ENCODE results near the gene IQGAP1. TPM values are rescaled to one million over a fixed set of nuclear protein-coding genes. Genes with fewer than 3 reads are reported as not detected.

The IQGAP1 gene
- total and polyA plus RNA-seq, 9 of the 15 experiments (the other 6 are each of a cell fraction or from before 2014, with no cell fraction given), result 37.6 to 143 (median 77.7) TPM

- TF ChIP-seq, protein P1, sequence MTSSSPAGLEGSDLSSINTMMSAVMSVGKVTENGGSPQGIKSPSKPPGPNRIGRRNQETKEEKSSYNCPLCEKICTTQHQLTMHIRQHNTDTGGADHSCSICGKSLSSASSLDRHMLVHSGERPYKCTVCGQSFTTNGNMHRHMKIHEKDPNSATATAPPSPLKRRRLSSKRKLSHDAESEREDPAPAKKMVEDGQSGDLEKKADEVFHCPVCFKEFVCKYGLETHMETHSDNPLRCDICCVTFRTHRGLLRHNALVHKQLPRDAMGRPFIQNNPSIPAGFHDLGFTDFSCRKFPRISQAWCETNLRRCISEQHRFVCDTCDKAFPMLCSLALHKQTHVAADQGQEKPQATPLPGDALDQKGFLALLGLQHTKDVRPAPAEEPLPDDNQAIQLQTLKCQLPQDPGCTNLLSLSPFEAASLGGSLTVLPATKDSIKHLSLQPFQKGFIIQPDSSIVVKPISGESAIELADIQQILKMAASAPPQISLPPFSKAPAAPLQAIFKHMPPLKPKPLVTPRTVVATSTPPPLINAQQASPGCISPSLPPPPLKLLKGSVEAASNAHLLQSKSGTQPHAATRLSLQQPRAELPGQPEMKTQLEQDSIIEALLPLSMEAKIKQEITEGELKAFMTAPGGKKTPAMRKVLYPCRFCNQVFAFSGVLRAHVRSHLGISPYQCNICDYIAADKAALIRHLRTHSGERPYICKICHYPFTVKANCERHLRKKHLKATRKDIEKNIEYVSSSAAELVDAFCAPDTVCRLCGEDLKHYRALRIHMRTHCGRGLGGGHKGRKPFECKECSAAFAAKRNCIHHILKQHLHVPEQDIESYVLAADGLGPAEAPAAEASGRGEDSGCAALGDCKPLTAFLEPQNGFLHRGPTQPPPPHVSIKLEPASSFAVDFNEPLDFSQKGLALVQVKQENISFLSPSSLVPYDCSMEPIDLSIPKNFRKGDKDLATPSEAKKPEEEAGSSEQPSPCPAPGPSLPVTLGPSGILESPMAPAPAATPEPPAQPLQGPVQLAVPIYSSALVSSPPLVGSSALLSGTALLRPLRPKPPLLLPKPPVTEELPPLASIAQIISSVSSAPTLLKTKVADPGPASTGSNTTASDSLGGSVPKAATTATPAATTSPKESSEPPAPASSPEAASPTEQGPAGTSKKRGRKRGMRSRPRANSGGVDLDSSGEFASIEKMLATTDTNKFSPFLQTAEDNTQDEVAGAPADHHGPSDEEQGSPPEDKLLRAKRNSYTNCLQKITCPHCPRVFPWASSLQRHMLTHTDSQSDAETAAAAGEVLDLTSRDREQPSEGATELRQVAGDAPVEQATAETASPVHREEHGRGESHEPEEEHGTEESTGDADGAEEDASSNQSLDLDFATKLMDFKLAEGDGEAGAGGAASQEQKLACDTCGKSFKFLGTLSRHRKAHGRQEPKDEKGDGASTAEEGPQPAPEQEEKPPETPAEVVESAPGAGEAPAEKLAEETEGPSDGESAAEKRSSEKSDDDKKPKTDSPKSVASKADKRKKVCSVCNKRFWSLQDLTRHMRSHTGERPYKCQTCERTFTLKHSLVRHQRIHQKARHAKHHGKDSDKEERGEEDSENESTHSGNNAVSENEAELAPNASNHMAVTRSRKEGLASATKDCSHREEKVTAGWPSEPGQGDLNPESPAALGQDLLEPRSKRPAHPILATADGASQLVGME (CRISPR knock-in tag; IDR thresholded peaks at IDR 0.05), result 0 out of 2 replicates have a peak, but pooled peaks have one; percentile 27
- TF ChIP-seq SP2 (IDR thresholded peaks at IDR 0.05; ENCODE audit: extremely low read depth, low read depth, low read length, poor library complexity, severe bottlenecking) (no peak), NFYB (IDR thresholded peaks at IDR 0.05; ENCODE audit: extremely low read depth, insufficient read length) (no peak), SUPT5H (IDR thresholded peaks at IDR 0.05) (no peak), NR2C1 (IDR thresholded peaks at IDR 0.05) (no peak), NR2C1 (tag; IDR thresholded peaks at IDR 0.05) (no peak), TCF15 (CRISPR knock-in tag; IDR thresholded peaks at IDR 0.05) (0 out of 2 replicates have a peak, but pooled peaks have one; percentile 21), STAT5A (IDR thresholded peaks at IDR 0.05; ENCODE audit: borderline replicate concordance, low read length) (no peak), DPF2 (IDR thresholded peaks at IDR 0.05) (0 out of 2 replicates have a peak, but pooled peaks have one; percentile 17), MAZ (CRISPR knock-in tag; conservative IDR thresholded peaks at IDR 0.05 in 1 of 2, IDR thresholded peaks at IDR 0.05 in 1 of 2) (peak in 1 of 2 experiments; percentile 59; a peak in 2 of 4 replicates), NELFE (IDR thresholded peaks at IDR 0.05; ENCODE audit: insufficient read depth, insufficient read length) (no peak), ZFX (CRISPR knock-in tag; IDR thresholded peaks at IDR 0.05) (peak; percentile 88), ZBTB7A (IDR thresholded peaks at IDR 0.05; ENCODE audit: borderline replicate concordance, control insufficient read depth, low read depth, low read length) (no peak; the same call in 1 of the 2 replicates), ARID2 (IDR thresholded peaks at IDR 0.05) (no peak), EWSR1 (IDR thresholded peaks at IDR 0.05; ENCODE audit: borderline replicate concordance, low read depth, partially characterized antibody) (no peak), JUND (IDR thresholded peaks at IDR 0.05; ENCODE audit: borderline replicate concordance, low read depth, low read length) (no peak), JUND (tag; IDR thresholded peaks at IDR 0.05; ENCODE audit: borderline replicate concordance, low read depth, low read length) (no peak), CHD4 (IDR thresholded peaks at IDR 0.05; ENCODE audit: insufficient read depth, insufficient replicate concordance, low read depth, low read length, poor library complexity, severe bottlenecking) (no peak), LARP7 (IDR thresholded peaks at IDR 0.05) (no peak)
- TF ChIP-seq, protein P2, sequence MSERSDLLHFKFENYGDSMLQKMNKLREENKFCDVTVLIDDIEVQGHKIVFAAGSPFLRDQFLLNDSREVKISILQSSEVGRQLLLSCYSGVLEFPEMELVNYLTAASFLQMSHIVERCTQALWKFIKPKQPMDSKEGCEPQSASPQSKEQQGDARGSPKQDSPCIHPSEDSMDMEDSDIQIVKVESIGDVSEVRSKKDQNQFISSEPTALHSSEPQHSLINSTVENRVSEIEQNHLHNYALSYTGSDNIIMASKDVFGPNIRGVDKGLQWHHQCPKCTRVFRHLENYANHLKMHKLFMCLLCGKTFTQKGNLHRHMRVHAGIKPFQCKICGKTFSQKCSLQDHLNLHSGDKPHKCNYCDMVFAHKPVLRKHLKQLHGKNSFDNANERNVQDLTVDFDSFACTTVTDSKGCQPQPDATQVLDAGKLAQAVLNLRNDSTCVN (CRISPR knock-in tag; IDR thresholded peaks at IDR 0.05), result no peak
Measured at GRCh38 chr15:90388462-90389380, 679 bp downstream of the IQGAP1 start (continued).
